HepG2 (cell line): ENCODE measurements around the gene MOBP. TPM values are rescaled to one million over a fixed set of nuclear protein-coding genes. Genes with fewer than 3 reads are reported as not detected.
"Not testable (repeated sequence)": the region's sequence is repeated elsewhere in the genome, so short reads cannot be mapped to it uniquely, and the experiment has no call there.

Experiments used
- ATAC-seq: fragments of 200-7000 bp; cut with Tn5 transposase; 3 replicates; pipeline ENCODE4 v1.9.1; 2020; ENCODE audit warnings: mild to moderate bottlenecking, moderate library complexity
- BruUV-seq: library from RNA; stranded (reverse); fragments of 400-500 nt; replicated peaks from 2 replicates; lab custom pipeline; 2021; lab: Mats Ljungman, UMichigan
- CTCF ChIA-PET: fragments of 300-600 bp; formaldehyde crosslinking; extraction: SDS; loops from one replicate; lab custom pipeline; 2021; ENCODE audit warnings: low total read pairs, inconsistent platforms, low intra/inter-chr PET ratio; lab: Yijun Ruan, JAX
- POLR2A ChIA-PET: fragments of 350-600 bp; sonication (Branson Sonifier 250); formaldehyde crosslinking; loops from one replicate; lab custom pipeline; 2020; ENCODE audit warnings: antibody characterized with exemption, inconsistent platforms; lab: Yijun Ruan, JAX
- DNase-seq: peaks from one replicate; pipeline ENCODE4 v3.0.0-alpha.2; 2015; ENCODE audit warnings: low spot score
- FAIRE-seq: peaks from 3 replicates; lab custom pipeline; 2011; peaks lifted over from hg19 to GRCh38; lab: Jason Lieb, UNC
- H2AFZ ChIP-seq: one replicate; pipeline ENCODE4 v1.6.1; 2011; ENCODE audit warnings: low read length, inconsistent platforms
- H3K27ac ChIP-seq: fragments of 300-600 bp; 3 replicates; pipeline ENCODE4 v1.8.0; 2011; ENCODE audit warnings: mixed run types, mild to moderate bottlenecking, mixed read lengths, low read length, inconsistent platforms; ENCODE audit not compliant: insufficient read depth; ENCODE audit errors: extremely low read length
- H3K27me3 ChIP-seq, 2 experiments: fragments of 200-600 bp in 1 of 2; 2 replicates in 1 of 2; 3 replicates in 1 of 2; pipeline versions ENCODE4 v1.6.0 to v1.8.0; 2011; ENCODE audit warnings: low read length in 2 of 2, mild to moderate bottlenecking in 2 of 2, moderate library complexity in 2 of 2, inconsistent platforms in 1 of 2; ENCODE audit not compliant: insufficient read depth in 2 of 2, control insufficient read depth in 1 of 2
- H3K36me3 ChIP-seq, 2 experiments: fragments of 200-600 bp in 1 of 2; replicated peaks in 1 of 2; 2 replicates in 1 of 2; 3 replicates in 1 of 2; pipeline versions ENCODE4 v1.5.1 to v1.8.0; 2011; ENCODE audit warnings: low read length in 2 of 2, inconsistent platforms in 1 of 2; ENCODE audit not compliant: insufficient read depth in 2 of 2, control insufficient read depth in 1 of 2
- H3K4me1 ChIP-seq: 2 replicates; pipeline ENCODE4 v1.5.1; 2012; ENCODE audit warnings: low read length, inconsistent platforms; ENCODE audit not compliant: insufficient read depth
- H3K4me2 ChIP-seq: 2 replicates; pipeline ENCODE4 v1.6.0; 2011; ENCODE audit warnings: low read depth, low read length, inconsistent platforms
- H3K4me3 ChIP-seq, 3 experiments: fragments of 200-600 bp in 1 of 3; sonication (generic), shearing (Covaris generic) in 1 of 3; replicated peaks in 1 of 3; 2 replicates each; pipeline ENCODE4 v1.5.1; 2011 to 2016; ENCODE audit warnings: low read length in 3 of 3, inconsistent platforms in 2 of 3, low read depth in 2 of 3, mild to moderate bottlenecking in 2 of 3, control low read depth in 1 of 3, mixed read lengths in 1 of 3; ENCODE audit not compliant: insufficient read depth in 1 of 3
- H3K79me2 ChIP-seq: one replicate; pipeline ENCODE4 v1.6.1; 2011; ENCODE audit warnings: low read length, inconsistent platforms; ENCODE audit not compliant: insufficient read depth
- H3K9ac ChIP-seq: 2 replicates; pipeline ENCODE4 v1.6.0; 2011; ENCODE audit warnings: mild to moderate bottlenecking, low read depth, low read length, inconsistent platforms; ENCODE audit not compliant: insufficient read depth
- H3K9me3 ChIP-seq: 2 replicates; pipeline ENCODE4 v1.5.1; 2012; ENCODE audit warnings: mild to moderate bottlenecking, low read length
- H4K20me1 ChIP-seq: 2 replicates; pipeline ENCODE4 v1.6.0; 2011; ENCODE audit warnings: inconsistent platforms, mild to moderate bottlenecking, low read length, moderate library complexity; ENCODE audit not compliant: insufficient read depth
- REPIN1 ChIP-seq: sonication (generic); formaldehyde crosslinking; IDR thresholded peaks from 2 replicates; pipeline ENCODE4 v1.8.0; 2022; ENCODE audit warnings: missing genetic modification reagents, low read depth, mild to moderate bottlenecking, borderline replicate concordance
- U2AF1 ChIP-seq: fragments of 200-400 bp; formaldehyde crosslinking; optimal IDR thresholded peaks from 2 replicates; pipeline ENCODE3; 2017; ENCODE audit warnings: mild to moderate bottlenecking, low read depth, low read length
- ZNF251 ChIP-seq: sonication (generic); formaldehyde crosslinking; IDR thresholded peaks from 2 replicates; pipeline ENCODE4 v1.9.0; 2021; ENCODE audit warnings: mild to moderate bottlenecking, missing genetic modification reagents
- WGBS: methylation state at CpG from one replicate; pipeline ENCODE4 v1.1.6; 2017; ENCODE audit warnings: low lambda C conversion rate; 5-methylcytosine and 5-hydroxymethylcytosine counted together
- in situ Hi-C: cut with HindIII; loops from 2 replicates; pipeline ENCODE4 v1.10.0; 2017; ENCODE audit warnings: low pct_unique_long_range_greater_than_20kb; ENCODE audit not compliant: extremely low pct_ligation_motif_present
- intact Hi-C: fragments of 100-400 bp; cut with micrococcal nuclease; formaldehyde crosslinking; loops from one replicate; pipeline ENCODE4 v1.10.0; 2022; ENCODE audit not compliant: unreplicated experiment
- polyA plus RNA-seq, 8 experiments: library from polyadenylated mRNA; depleted of rRNA in 3 of 8; stranded (reverse) in 7 of 8; unstranded in 1 of 8; fragments of >200 nt; fragmentation: Illumina TruSeq in 4 of 8; extraction: Trizol in 4 of 8; gene quantifications; 2 replicates each; pipeline versions ENCODE4 v1.2.1 to v1.2.3, GENCODE V29; 2011 to 2016; ENCODE audit warnings: low read depth in 4 of 8, missing spikeins in 1 of 8, mixed read lengths in 1 of 8; ENCODE audit not compliant: insufficient read depth in 1 of 8
- total RNA-seq, 5 experiments: library from RNA; depleted of rRNA; stranded (reverse); fragments of >200 nt; fragmentation: Illumina TruSeq; extraction: Trizol; gene quantifications; 2 replicates each; pipeline ENCODE4 v1.2.3, GENCODE V29; 2016; ENCODE audit warnings: low read depth in 1 of 5
- TF ChIP-seq, protein P1 (sequence below), 2 experiments: sonication (generic) in 1 of 2; formaldehyde crosslinking in 1 of 2; IDR thresholded peaks; 2 replicates each; pipeline versions ENCODE4 v1.6.1 to v1.9.0; 2014 to 2022; ENCODE audit warnings: antibody characterized with exemption in 1 of 2, borderline replicate concordance in 1 of 2, inconsistent platforms in 1 of 2, low read depth in 1 of 2, missing genetic modification reagents in 1 of 2
- TF ChIP-seq, protein P2 (sequence below): sonication (generic); formaldehyde crosslinking; IDR thresholded peaks from 2 replicates; pipeline ENCODE4 v1.9.0; 2021; ENCODE audit warnings: mild to moderate bottlenecking, missing genetic modification reagents

The MOBP gene
- total and polyA plus RNA-seq, 2 of the 13 experiments (the other 11 are each of a cell fraction or from before 2014, with no cell fraction given), result not detected

GRCh38 chr3:39453134-39453533 lies 14.3 kb upstream of the MOBP start (continued):
- TF ChIP-seq, protein P1, sequence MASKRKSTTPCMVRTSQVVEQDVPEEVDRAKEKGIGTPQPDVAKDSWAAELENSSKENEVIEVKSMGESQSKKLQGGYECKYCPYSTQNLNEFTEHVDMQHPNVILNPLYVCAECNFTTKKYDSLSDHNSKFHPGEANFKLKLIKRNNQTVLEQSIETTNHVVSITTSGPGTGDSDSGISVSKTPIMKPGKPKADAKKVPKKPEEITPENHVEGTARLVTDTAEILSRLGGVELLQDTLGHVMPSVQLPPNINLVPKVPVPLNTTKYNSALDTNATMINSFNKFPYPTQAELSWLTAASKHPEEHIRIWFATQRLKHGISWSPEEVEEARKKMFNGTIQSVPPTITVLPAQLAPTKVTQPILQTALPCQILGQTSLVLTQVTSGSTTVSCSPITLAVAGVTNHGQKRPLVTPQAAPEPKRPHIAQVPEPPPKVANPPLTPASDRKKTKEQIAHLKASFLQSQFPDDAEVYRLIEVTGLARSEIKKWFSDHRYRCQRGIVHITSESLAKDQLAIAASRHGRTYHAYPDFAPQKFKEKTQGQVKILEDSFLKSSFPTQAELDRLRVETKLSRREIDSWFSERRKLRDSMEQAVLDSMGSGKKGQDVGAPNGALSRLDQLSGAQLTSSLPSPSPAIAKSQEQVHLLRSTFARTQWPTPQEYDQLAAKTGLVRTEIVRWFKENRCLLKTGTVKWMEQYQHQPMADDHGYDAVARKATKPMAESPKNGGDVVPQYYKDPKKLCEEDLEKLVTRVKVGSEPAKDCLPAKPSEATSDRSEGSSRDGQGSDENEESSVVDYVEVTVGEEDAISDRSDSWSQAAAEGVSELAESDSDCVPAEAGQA (IDR thresholded peaks at IDR 0.05; ENCODE audit: low read depth), result no peak
- TF ChIP-seq, protein P1 (CRISPR knock-in tag; IDR thresholded peaks at IDR 0.05; ENCODE audit: borderline replicate concordance), result no peak
- TF ChIP-seq REPIN1 (no peak), U2AF1 (no peak), ZNF251 (CRISPR knock-in tag) (no peak)
- TF ChIP-seq, protein P2, sequence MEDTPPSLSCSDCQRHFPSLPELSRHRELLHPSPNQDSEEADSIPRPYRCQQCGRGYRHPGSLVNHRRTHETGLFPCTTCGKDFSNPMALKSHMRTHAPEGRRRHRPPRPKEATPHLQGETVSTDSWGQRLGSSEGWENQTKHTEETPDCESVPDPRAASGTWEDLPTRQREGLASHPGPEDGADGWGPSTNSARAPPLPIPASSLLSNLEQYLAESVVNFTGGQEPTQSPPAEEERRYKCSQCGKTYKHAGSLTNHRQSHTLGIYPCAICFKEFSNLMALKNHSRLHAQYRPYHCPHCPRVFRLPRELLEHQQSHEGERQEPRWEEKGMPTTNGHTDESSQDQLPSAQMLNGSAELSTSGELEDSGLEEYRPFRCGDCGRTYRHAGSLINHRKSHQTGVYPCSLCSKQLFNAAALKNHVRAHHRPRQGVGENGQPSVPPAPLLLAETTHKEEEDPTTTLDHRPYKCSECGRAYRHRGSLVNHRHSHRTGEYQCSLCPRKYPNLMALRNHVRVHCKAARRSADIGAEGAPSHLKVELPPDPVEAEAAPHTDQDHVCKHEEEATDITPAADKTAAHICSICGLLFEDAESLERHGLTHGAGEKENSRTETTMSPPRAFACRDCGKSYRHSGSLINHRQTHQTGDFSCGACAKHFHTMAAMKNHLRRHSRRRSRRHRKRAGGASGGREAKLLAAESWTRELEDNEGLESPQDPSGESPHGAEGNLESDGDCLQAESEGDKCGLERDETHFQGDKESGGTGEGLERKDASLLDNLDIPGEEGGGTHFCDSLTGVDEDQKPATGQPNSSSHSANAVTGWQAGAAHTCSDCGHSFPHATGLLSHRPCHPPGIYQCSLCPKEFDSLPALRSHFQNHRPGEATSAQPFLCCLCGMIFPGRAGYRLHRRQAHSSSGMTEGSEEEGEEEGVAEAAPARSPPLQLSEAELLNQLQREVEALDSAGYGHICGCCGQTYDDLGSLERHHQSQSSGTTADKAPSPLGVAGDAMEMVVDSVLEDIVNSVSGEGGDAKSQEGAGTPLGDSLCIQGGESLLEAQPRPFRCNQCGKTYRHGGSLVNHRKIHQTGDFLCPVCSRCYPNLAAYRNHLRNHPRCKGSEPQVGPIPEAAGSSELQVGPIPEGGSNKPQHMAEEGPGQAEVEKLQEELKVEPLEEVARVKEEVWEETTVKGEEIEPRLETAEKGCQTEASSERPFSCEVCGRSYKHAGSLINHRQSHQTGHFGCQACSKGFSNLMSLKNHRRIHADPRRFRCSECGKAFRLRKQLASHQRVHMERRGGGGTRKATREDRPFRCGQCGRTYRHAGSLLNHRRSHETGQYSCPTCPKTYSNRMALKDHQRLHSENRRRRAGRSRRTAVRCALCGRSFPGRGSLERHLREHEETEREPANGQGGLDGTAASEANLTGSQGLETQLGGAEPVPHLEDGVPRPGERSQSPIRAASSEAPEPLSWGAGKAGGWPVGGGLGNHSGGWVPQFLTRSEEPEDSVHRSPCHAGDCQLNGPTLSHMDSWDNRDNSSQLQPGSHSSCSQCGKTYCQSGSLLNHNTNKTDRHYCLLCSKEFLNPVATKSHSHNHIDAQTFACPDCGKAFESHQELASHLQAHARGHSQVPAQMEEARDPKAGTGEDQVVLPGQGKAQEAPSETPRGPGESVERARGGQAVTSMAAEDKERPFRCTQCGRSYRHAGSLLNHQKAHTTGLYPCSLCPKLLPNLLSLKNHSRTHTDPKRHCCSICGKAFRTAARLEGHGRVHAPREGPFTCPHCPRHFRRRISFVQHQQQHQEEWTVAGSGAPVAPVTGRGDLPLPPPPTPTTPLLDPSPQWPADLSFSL (CRISPR knock-in tag), result no peak

DNA sequence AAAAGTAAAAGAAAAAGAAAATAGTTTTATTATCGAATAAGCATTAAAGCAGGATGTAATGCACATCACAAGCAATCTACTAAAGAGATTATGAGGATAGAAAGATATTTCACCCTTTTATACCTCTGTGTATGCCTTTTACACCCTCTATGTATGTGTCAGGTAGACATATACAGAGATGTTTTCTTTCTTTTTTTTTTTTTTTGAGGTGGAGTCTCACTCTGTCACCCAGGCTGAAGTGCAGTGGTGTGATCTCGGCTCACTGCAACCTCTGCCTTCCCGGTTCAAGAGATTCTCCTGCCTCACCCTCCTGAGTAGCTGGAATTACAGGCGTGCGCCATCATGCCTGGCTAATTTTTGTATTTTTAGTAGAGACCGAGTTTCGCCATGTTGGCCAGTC lies 13.6 kb upstream of the MOBP start:
- H3K27ac ChIP-seq, FAIRE-seq, POLR2A ChIA-PET, intact Hi-C loops, H3K4me3 ChIP-seq, H3K4me2 ChIP-seq, CTCF ChIA-PET, in situ Hi-C loops, H3K27me3 ChIP-seq, H3K36me3 ChIP-seq, H3K4me1 ChIP-seq, BruUV-seq, H3K9me3 ChIP-seq, H3K9ac ChIP-seq, H2AFZ ChIP-seq, ATAC-seq, DNase-seq, H4K20me1 ChIP-seq, H3K79me2 ChIP-seq: not testable (repeated sequence)
- 59% methylated on average over 7 of the region's 7 CpGs for WGBS
